ENCODE results near the gene FAM9A.

FAM9A gene

DNA sequence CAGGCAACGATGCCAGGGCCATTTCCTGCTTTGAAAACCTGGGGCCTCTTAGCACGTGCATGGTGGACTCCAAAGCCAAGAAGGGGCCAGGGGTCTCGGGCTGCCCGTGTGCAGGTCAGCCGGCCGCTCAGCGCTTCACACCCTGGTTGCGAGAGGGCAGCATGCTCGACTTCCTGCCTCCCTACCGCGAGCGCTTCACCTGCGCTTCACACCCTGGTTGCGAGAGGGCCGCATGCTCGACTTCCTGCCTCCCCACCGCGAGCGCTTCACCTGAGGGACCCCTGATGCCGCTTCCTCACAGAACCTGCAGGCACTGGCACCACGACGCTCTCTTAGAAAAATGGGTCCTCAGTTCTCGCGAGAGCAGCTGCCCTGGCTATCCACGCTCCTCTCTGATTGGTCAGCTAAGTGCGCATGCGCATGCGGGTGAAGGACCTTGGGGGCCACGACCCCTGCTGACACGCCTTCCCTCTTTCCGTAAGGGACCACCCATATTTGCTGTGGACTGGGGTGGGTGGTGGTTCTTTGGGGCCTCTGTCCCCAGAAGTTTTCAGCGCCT lies at the start of gene FAM9A:
TSS of gene FAM9A (minus strand) at position 343 of the 559 bp plus-strand sequence. CDS start 1,212 bp downstream, outside the sequence.
- DNase-seq, result no peak

DNA sequence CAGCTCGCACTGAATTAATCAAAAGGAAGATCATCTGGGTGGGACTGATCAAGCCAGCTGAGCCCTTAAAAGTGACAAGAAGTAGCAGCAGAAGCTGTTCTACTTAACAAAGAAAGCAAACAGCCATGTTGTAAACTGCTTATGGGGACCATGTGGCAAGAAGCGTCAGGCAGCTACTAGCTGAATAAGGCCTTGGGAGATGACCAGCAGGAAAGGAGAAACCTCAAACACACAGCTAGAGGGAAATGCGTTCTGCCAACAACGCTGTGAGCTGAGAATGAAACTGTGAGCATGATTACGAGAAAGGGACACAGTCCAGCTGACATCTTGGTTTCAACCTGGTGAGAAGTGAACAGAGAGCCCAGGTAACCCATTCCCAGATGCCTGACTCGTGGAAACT lies 49.3 kb upstream of the FAM9A start:
- no peak for DNase-seq

DNA sequence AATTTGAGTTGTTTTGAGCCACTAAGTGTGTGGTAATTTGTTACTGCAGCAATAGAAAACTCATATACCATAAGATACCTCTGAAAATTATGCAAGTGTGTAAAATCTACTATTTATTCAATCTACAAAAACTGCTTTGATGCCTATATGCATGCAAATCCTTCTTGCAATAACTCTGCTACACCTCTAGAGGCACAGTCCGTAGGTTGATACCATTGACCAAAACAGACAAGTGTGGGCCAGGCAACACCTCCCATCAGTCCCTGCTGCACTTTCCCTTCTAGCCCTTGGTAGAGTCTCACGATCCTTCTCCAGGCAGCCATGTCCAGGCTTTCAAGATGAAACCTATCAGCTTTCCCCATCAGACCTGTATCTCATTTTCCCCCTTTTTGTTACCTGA lies 48.8 kb upstream of the FAM9A start:
- DNase-seq, result no peak

DNA sequence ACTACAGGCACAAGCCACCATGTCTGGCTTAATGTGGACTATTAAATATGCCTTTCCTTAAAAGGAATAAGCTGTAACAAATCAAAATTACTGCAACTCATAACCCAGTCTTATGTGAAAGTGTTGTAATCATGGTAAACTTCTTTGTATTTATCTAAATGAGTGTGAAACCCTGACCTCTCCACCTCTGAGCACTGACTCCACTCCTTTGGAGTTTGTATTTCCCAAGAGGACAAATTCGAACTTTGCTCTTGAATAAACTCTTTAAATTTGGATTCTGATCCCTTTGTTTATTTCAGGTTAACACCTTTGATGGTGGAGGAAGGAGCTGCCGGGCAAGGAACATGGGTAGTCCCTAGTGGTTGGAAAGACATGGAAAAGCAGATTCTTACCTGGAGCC lies 48.3 kb upstream of the FAM9A start:
- no peak for DNase-seq

DNA sequence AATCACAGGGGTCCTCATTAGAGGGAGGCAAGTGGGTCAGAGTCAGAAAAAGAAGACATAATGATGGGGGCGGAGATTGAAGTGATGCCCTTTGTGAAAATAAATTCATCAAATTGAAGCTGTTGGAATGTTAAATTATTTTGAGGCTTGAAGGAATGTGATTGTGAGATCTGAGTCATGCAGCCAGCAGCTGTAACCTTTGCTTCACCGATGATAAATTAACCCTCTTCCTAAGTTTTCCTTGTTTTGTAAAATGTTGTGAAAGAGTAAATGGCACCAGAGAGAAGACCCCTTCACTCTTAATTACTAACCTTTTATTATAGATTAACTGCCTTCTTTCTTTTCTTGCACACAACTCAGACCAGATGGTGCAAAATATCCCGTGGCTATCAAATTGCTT lies 47.7 kb upstream of the FAM9A start:
- DNase-seq, result no peak

DNA sequence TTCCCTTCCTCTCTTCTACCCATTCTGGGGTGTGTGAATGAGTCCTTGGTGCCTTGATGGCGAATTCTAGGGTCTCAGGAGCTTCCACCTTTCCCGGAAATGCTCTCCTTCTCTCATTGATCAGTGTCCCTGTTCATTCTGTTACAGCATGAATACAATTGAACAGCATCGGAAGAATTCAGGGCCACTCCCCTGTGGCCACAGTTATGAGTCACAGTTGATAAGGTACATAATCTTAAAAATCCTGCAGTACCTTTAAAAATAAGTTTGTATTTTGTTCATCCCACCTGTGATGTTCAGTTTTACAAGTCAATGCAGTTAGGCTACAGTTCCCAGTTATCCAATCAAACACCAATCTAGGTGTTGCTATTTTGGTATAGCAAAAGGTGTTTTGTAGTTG lies 47.3 kb upstream of the FAM9A start:
- no peak for DNase-seq

DNA sequence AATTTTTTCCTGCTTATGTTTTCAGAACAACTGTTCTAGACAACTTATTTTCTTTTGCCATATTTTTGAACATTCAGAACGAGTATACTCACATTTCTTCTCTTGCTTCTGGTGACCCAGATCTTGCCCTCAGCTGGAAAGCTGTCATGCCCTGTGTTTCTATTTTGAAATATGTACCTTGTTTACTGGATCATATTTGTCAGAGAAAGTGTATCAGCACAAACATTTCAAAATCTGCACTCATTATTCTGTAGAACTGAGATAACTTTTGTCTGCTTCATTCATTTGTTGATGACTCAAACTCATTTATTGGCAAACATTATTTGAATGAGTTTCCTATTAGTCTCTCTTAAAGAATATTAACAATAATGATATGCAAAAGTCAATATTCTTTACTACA lies 46.2 kb upstream of the FAM9A start:
- DNase-seq, result no peak

DNA sequence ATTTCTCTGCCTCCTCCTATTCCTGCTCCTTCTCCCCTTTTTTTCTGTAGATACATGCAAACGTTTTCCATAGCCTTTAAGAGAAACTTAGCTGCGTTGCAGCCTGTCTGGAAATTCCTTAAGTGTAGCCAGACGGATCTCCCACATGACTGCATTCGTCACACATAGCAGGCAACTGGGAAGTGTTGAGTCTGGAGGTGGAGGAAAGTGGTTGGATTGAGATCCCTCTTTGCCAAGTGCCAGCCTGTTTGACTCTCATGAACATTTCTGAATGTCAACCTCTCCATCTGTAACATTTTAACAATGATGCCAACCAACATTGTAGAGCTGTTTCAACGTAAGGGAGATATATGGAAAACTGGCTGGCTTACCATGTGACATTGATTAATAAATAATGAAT lies 45.1 kb upstream of the FAM9A start:
- no peak for DNase-seq

DNA sequence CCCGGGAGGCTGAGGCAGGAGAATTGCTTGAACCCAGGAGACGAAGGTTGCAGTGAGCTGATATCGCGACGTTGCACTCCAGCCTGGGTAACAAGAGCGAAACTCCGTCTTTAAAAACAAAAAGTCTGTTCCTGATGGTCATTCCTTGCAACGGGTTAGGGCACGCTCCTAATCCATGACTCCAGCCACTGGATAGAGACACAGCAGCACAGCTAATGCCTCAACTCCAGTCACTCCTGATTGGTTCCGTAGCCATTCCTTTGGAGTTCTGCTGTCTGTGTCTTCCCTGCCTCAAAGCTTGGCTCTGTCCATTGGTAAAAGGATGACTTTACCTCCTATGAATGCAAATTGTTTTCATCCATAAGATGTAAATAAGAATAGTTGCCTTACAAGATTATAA lies 44.3 kb upstream of the FAM9A start:
- no peak for DNase-seq

DNA sequence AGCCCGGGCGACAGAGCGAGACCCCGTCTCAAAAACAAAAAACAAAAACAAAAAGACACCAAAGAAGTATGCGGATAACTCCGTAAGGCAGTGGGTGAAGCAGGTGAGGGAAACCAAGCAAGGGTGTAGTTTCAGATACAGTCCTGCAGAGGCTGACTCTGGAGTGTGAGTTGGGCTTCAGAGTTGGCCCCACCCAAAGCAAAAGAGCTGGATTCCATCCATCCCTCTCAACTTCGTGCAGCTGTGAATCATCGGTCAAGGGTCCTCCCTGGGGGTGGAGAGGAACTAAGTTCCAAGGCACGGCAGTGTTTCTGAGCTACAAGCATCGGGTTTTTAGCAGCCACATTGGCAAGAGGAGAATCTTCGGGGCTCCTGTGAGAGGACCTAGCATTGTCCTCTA lies 43.9 kb upstream of the FAM9A start:
- DNase-seq, result no peak

DNA sequence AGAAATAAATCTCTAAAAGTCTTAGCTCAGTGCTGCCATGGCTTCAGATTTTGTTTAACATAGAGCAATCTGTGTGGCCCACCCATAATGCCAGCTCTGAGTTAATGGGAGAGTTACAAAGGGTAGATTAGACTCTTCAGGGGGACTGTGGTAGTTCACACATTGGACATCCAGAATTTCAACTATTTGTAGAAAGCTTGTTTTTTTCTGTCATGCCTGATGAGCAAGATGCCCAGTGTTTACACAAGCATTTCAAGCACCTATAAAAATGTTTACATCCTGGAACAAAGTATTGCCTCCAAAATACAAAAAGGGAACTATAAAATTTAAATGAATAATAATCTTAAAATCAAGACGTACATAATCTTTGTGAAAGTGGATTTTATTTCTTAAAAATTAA lies 43.0 kb upstream of the FAM9A start:
- DNase-seq, result no peak

DNA sequence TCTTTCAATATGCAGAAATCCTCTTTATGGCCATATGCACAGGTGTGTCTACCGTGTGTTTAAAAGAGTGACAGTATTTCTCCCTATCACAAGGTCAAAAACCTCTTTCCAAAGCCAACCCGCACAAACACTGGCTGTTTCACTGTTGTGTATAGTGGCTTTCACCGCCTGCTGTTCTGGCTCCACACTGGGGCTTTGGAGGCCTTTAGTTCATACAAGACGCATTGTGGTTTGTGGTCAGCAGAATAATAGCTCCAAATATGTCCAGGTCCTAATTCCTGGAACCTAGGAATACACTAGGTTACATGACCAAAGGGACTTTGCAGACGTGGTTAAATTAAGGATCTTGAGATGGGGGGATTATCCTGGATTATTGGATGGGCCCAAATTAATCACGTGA lies 40.7 kb upstream of the FAM9A start:
- no peak for DNase-seq

DNA sequence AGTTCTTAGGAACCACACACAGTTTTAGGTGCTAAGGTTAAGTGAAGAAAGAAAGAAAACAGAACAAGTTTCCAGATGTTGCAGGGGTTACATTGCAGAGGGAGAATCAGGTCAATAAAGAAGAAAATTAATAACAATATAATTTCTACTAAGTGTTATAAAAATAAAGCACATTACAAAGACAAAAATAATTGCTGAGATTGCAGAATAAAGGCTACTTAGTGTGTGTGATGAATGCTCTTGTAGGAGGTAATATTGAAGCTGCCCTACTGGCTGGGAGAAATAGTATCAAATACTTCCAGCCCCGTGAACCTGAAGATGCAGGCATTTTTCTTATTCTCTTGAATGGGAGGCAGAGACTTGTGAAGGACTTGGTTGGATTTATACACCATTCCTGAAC lies 33.2 kb upstream of the FAM9A start:
- no peak for DNase-seq

DNA sequence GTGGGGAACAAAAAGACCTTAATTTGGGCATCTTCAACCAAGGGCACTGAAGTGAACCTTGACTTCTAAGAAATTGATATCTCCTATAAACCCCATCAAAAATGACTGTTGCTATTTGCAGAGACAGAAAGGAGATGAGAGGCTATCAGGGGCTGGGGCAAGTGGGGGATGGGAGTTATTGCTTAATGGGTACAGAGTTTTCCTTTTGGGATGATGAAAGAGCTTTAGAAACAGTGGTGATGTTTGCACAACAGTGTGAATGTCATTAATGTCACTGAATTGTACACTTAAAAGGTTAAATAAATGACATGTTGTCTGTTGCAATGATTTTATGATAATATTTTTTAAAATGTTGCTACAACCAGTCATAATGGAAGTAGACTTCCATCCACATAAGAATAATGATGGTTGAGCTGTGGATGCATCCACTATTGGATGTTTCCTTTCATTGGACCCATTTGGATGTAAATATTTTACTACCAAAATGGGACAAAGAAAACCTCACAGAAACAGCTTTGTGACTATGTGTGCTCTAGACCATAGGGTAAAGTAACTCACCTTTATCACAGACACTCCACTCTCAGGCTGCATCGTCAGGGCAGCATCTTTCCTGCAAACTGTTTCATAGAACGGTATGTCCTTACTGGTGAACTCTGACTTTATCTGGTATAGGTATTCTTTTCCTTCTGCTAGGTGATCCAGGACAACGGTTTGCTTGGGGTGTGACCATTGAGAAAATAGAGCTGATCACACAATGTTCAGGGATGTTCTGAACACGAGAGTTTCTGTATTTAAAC lies 31.6 kb upstream of the FAM9A start:
- no peak for DNase-seq

DNA sequence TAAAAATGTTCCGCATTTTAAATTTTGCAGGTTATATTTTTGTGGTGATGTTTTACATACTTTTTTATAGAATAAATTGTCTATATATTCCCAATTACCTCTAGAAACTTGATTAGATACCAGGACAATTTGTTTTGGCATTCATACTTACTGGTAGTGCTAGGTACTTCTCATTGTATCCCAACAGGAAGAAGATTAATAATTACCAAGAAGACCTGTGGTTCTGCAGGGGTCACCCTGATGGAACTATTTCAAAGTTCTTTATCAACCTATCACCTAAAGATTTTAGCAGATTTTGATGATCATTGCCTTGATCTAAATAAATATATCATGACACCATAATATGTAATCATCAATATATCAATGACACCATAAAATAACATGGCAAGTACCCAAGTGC lies 22.5 kb upstream of the FAM9A start:
- no peak for DNase-seq

DNA sequence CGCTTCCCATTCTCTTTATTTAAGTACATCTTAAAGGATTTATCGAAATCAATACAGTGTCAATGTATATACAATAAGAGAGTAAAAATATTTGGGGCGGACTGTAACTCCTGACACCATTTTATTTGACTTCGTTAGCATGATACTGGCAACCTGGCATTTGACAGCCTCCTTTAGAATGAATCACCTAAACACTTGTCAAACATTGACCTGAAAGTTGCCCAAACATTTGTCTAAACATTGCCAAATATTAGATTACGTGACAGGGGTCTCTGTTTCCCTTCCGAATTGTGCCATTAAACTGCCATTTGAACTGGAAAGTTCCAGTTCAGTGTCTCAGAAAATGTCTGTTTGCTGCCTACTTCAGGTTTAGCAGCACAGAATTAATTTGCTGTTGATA lies 20.8 kb upstream of the FAM9A start:
- DNase-seq, result no peak

DNA sequence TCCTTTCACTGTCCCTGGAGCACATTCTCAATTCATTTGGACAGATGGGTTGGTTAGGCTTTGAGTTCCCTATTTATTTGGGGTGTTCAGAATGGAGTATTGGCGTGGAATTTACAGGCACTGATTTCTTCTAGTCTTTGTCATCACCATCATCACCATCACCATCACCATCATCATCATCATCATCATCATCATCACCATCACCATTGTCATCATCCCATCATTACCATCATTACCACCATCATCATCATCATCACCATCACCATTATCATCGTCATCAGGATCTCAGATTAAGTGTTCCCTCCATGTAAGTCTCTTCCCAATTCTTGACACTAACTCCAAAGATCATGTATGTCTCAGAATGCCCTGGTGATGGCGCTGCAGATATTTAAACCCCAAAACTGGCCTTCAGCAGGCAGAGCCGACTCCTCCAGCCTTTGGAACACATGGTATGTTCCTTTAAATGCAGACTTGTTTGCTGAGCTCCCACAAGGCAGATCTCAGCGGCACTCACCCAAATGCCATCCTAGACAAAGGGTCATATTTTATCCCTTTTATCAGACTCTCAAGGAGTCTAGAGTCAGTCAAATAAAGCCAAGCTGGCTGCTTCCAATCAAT lies 19.8 kb upstream of the FAM9A start:
- no peak for DNase-seq

DNA sequence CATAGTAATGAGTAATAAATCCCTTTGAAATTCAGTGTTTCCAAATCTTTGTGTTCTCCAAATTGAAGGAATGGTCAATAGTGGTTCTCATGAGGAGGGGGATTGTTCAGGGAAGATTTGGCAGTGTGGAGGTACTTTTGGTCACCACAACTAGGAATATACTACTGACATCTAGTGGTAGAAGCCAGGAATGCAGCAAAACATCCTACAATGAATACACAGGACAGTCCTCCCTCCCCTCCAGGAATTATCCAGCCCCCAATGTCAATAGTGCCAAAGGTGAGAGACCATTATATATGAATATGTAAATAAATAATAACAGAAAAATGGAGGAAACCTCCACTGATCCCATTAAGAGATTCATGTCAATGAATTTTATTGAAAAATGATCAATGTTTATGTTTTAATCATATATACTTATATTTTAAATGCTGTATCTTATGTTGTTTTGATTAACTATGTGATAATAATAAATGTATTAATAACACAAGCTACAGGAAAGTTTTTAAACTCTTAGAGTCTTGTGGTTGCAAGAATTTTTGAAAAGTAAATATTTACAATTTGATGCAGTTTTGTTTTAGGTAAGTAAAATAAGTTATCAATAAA lies 14.4 kb upstream of the FAM9A start:
- DNase-seq, result peak; percentile 11

DNA sequence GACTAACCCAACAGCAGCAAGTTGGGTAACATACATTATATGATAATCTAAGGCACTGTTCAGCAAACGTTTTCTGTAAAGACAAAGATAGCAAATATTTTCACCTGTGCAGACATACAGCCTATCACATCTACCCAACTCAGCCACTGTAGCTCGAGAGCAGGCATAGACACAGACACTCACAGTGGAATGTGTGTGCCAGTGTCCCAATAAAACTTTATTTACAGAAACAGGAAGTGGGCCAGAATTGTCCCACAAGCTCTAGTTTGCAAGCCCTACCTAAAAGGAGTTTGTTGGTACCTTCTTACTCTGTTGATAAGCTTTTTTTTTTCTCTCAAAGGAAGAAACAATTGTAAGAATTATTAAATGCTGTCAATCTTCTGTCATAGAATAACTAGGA lies 11.9 kb upstream of the FAM9A start:
- no peak for DNase-seq

DNA sequence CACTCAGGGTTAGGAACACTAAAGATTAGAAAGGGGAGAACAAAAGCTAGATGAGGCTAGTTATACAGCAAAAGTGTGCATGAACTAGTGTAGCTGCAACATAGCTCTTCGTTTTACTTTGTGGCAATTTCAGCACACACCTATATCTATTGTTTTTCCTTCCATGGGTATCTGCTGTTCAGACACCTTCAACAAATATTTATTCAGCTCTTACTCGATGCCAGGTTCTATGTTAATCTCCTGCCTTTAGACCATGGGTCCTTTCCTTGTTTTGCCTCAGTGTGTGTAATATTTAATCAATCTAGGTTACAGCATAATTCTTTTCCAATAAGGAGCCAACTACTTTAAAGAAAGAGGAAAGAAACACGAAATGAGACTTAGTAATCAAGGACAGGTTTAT lies 10.4 kb upstream of the FAM9A start:
- no peak for DNase-seq

DNA sequence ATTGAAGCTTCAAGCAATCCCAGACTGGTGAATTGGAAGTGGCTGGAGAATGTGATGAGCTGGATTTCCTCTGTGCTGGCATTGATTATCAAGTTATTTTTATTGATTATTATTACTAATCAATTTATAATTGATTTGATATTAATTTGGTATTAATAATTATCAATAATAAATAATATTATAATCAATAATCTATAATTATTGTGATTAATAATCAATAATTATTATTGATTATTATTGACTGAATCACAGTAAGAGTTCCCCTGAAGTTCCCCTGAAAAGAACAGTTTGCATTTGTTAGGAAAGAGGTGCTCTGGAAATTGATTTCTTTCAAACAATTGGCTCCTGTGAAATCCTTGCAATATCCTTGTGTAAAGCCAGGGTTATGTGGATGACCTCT lies 7.5 kb upstream of the FAM9A start:
- no peak for DNase-seq

DNA sequence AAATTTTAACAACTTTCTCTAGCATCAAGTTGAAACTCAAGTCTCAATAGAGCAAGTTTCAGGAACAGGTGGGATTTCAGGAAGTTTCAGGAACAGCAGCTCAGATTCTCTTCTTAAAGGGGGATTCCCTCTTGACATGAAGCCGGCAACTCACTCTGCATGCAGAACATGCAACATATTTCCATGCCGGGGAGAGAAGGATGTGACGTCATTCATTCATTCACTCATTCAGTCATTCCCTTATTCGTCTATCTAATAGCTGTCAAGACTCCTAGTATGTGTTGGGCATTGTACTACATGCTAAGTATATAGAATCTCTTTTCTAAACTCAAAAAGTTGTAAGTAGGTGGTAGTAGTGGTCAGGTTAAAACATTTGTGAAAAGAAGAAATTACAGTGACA lies 4.8 kb upstream of the FAM9A start:
- DNase-seq, result no peak

DNA sequence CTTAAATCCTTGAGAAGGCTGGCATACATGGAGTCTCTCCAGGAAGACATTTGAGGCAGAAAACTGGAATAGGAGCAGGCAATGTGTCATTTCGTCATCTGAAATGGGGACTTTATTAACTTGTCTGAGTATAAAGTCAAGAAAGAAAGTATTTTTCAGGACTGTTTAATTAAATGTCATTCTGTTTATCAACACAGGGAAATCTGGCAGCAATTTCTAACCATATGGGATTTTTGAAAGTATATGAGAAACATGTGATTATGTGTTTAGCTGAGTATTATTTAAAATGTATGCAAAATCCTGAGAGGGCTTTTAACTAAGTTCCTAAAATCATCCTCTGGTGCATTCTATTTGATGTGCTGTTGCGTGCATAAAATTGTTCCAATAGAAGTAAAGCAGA lies 3.9 kb upstream of the FAM9A start:
- no peak for DNase-seq

DNA sequence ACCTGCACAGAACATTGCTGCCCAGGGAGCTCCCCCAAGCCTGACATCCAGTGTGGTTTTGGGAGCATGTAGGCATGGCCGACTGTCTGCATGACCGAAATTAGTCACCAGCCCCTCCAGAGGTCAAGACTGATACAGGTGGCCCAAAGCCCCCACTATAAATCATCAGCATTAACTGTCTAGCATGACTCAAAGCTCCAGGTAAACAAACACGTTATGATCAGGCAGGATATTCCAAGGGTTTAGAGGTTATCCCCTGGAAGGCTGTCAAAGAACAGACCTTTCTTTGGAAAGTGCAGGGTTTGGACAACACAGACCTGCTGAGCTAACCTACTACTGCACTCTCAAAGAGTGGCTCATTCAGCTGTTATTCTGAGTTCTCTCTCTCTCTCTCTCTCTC lies 2.1 kb upstream of the FAM9A start:
- DNase-seq, result no peak

Data from NCI-H2029 (cell line).